Glomerular visceral epithelial cell (primary cell): ENCODE results near the gene PPP2R2D.
"Not testable (repeated sequence)": the region's sequence is repeated elsewhere in the genome, so short reads cannot be mapped to it uniquely, and the experiment has no call there.

Experiments used
- DNase-seq: peaks from one replicate; pipeline ENCODE4 v3.0.0-alpha.2; 2016; ENCODE audit errors: extremely low spot score

PPP2R2D gene

DNA sequence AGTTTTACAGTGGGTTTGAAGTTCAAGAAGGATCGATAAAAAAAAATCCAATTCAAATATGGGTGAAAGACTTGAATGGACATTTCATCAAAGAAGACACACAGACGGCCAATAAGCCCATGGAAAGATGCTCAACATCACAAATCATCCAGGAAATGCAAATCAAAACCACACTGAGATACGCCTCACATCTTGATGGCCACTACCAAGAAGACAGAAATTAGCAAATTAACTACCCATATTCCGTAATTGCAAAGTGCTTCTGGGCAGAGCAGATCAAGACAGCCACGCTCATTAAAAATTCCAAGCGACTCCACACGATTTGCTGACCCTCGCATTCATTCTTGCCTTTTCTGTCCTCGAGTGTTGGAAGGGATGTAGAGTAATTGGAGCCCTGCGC, 34.1 kb upstream of the PPP2R2D start:
- DNase-seq = no peak

DNA sequence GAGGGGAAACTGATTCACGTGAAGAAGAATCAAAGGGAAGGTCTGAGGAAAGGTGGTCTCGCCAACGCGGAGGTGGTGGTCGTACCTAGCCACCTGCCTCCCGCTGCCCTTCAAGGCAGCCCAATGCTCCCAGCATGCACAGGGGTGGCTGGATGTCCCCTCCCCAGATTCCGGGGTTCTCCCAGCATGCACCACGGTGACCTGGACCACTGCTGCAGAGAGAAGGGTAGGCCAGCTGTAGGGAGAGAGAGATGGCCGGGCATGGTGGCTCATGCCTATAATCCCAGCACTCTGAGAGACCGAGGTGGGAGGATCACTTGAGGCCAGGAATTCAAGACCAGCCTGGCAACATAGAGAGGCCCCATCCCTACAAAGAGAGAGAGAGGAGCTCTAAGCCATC, 32.4 kb upstream of the PPP2R2D start:
- DNase-seq = no peak

DNA sequence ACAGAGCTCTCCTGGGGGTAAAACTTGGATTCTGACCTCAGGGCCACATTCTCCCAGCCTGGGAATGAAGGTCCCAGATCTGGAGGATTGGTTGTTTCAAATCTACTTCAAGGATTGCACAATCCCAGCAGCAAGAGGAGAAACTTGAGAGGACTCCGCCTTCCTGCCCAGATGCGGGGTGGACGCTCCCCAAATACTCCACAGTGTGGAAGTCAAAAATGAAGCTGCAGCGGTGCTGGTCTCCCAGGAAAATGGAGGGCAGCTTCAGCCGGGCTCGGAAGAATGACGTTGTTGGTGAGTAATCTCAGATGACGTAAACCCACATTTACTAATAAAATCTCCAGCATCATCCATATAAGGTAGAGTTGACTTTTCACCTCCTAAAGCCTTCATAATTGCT, 31.5 kb upstream of the PPP2R2D start:
- DNase-seq = no peak

DNA sequence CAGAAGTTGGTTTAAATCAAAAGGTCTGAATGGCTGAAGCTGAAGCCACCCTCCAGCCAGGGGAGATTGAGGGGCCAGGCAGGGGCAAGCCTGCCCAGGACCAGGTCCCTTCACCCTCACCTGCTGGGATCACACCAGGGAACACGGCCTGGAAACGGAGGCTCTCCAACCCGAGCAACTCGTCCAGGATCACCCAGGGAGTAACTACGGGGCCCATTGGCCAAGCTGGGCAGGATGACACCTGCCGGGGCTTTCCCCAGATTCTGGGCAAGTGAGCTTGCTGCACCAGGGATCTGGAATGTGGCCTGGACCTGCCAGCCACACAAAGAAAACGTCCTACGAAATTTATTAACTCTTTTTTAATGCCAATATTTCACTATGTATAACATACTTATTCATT, 30.4 kb upstream of the PPP2R2D start:
- DNase-seq = no peak

DNA sequence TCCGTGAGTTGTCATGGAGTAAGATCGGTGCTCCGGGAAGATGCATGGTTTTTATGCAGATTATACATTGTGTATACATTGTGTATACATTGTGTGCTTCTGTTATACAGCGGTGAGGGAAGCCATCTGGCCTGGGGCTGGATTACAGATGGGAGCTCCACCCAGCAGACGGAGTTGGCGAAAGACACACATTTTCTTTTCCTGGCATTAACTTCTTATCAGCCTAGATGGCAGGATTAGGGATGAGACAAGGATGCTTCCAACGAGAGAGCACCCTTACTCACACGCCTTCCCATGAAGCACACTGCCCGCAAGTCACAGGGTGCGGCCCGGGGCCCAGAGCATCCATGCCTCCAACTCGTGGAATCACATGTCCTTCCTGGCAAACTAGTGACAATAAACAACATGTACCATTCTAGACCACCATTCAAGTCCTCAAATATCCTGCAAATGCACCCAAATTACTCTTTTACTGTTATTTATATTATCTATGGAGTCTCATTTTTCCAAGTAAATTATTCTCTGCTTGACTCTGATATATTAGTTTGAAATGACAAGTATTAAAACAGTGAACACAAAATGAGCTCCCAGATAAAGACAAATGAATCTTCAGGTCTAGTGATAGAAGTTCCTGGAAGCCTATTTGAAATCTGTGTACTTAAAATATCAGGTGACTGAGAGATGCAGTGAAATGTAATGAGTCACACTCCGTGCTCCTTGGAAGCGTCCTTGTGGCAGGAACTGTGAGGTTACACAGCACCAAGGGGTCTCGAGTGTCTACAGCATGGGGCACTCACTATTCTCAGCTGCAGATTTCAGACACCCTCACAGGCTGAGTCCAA, 29.8 kb upstream of the PPP2R2D start:
- no peak for DNase-seq

DNA sequence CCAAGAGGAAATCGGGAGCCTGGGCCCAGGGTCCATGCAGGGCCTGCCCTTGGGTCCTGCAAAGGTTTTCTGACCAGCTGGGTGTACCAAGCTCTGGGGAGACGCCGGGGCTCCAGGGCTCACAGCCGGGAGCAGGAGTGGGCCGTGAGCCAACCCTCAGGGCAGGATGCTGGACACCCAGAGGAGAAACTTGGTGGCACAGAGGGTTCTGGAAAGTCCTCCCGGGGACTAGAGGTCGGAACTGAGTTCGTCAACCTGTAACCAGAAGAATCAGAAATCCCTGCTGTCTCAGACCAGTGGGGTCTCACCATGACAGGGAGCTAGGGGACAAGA, 29.2 kb upstream of the PPP2R2D start:
- no peak for DNase-seq

DNA sequence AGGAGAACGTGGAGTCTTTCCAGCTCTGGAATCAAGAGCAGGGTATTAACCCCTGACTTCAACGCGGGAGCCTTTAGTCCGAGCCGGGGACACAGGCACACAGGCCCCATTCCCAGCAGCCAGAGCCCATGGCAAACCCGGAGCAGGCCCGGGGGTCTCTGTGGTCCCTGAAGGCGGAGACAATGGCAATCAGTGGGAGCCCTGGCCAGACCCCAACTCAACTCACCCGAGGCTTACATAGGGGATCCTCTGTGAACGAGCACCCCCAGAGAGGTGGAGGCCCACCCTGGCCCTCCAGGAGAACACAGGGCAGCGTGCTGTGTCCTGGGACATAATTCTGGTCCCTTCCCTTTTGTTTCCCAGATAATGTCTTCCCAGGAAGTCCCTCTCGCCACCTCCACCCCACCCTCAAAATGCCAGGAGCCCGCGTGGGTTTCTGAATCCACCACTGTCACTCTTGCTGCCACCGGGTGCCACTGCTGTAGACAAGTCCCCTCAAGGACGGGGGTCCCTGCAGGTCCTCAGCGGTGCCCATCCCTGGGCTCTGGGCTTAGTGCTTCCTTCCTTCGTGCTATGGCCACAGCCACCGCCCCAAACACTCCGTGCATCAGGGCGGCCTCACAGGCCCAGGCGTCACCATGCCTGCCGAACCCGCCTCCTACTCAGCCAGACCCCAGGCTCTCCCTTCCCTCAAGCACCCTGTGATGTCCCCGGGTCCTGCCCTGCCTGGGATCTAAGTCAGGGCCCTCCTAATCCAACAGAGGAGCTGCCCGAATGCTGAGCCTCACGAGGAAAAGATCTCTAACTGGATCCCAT, 28.6 kb upstream of the PPP2R2D start:
- no peak for DNase-seq

DNA sequence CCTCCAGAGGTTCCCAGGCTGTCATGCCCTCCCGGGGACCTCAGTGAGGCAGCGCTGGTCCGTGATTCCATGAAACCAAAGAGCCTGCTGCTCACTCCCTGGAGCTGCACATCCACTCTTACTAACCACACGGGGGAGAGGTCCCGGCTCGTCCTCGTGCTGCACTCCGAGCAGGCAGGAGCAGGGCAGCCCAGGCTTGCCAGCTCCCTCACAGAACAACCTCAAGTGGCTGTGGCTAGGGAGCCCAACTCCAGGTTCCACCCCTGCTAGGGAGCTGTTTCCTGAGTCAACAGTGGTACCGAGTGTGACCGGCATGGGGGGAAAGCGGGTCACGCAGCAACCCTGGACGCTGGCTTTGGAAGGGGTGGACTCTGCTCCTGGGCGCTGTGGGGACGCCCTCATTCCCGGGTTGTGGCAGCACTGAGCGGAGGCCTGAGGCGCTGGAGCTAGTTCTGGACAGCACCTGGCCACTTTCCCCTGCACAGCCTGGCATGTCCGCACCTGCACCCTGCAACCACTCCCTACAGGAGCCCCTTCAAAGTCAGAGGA, 27.9 kb upstream of the PPP2R2D start:
- DNase-seq = no peak

DNA sequence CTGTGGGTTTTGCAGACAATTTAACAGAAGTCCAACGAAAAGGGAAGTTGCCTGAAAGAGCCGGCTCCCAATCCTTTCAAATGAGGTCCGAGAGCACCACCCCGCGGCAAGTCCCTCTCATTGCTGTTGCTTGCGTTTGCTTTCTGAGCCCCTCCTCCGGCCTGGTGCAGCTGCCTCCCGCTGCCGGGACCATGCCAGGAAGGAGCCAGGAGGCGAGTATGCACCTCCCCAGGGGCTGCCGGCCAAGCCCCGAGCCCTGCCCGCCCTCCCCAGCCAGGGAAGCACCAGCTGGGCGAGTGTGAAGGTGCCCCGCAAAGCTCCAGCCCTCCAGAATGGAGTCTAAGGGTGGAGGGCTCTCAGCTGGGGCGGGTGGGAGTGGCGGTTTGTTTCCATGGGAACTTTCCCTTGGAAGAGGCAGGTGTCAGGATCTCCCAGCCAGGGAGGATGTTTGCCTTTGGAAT, 25.8 kb upstream of the PPP2R2D start:
- DNase-seq = peak; percentile 71

DNA sequence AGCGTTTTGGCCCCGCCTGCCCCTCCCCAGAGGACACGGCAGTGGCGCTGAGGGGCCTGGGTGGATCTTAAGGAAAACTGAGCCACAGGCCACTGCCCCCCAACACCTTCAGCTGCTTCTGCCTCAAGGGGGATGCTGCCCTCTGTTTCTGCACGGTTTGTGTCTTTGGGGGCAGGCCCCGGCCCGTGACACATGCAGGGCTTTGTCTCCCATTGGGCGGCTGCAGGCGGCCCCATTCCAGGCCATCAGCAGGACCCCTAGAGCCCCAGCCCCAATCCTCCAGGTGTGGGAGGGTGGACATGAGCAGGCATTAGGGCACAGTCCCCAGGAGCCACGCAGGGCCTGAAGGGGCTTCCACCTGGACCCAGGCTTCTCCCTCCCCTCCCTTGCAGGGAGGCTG, 25.3 kb upstream of the PPP2R2D start:
- DNase-seq = no peak

DNA sequence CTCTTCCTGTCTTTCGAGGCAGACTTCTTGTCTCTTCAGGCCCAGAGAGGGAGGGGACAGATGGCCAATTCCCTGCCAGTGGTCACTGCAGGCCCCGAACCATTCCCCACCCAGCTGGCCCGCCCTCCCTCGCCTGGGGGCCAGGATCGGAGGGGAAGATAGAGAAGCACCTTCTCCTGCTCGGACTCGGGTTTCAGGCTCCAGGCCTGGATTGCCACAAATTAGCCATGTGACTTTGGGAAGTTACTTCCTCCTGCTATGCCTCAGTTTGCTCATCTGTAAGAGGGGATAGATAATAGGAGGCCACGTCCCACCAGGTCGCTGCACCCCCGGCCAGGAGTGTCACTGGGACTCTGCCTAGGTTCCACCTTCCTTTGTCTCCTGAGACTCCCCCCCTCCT, 24.8 kb upstream of the PPP2R2D start:
- DNase-seq = no peak

DNA sequence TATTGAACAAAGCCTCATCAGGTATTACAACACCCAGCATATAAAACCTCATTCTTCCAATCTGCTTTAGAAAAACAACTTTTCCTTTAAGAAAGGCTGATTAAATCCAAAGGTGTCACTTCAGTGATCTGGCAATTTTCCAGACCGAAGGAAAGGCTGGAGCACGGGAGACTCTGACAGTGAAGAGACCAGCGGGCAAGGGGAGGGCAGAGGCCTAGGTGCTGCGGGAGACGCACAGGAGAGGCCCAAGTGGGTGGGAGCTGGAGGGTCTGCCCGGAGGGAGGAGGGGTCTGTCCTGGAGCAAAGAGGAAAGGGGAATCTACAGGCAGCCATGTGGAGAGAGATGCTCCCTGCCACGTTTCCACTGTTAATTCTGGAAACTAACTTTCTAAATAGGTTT, 24.3 kb upstream of the PPP2R2D start:
- peak; percentile 12 for DNase-seq

DNA sequence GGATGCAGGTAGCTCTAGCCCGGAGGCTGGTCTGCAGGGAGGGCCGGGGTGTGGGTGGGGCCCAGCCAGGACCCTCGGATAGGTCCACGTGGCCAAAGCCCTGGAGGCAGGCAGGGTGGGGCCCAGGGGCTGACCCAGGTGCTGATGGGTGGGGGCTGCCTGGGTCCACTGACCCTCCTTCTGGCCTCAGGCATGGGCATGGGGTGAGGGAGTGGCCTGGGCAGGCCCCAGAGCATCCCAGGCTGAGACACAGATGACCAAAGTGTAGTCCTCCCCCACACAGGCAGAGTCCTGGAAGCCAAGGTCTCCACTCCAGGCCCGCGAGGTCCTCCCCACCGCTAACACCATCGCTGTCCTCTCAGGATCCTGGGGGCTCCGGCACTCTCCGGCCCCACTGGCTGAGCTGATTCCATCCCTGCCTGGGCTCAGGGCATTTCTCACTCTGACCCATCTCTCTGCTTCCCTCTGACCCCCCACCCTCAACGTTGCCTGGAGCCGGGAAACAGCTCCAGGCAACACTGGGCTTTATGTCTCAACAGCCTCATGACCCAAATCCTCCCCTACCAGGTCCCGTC, 20.7 kb upstream of the PPP2R2D start:
- DNase-seq = no peak

DNA sequence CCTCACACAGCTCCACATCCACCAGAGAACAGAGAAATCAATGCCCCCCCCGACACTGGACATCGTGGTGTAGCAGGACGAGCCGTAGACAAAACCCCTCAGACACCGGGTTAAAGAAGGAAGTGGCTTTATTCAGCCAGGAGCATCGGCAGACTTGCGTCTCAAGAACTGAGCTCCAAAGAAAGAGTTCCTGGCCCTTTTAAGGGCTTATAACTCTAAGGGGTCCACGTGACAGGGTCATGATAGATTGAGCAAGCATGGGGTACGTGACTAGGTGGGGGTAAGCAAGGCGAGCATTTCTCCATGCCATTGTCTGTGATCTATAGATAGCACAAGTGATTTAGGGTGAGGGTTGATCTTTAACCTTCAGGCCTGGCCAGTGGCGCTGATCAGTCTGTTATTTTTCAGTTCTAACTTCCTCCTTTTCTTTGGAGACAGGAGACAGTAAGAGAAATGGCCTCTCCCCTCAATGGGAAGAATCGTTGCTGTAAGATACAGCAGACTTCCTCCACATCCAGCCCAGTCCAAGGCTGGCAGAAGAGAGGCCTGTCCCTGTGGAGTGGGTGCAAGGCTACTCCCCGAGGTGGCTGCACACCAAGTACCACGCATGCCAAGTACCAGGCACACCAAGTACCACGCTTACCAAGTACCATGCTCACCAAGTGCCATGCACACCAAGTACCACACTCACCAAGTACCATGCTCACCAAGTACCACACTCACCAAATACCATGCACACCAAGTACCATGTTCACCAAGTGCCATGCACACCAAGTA, 19.5 kb upstream of the PPP2R2D start:
- DNase-seq = no peak

DNA sequence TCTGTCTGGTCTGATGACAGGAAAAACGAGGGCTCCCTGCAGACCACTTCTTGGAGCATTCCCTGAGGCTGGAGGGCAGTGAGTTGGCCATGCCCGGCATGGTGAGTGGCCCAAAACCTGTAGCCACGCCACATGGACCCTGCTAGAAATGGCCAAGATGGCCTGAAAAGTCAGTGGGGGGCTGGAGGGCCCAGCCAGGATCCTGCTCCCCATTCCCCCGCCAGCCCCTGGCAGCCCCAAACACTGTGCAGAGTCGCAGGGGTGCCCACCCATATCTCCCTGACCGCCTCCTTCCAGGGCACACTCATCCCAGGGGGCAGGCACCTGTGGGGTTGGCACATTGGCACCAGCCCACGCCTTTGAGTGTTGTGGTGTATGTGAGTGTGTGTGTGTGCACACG, 18.7 kb upstream of the PPP2R2D start:
- DNase-seq = no peak

DNA sequence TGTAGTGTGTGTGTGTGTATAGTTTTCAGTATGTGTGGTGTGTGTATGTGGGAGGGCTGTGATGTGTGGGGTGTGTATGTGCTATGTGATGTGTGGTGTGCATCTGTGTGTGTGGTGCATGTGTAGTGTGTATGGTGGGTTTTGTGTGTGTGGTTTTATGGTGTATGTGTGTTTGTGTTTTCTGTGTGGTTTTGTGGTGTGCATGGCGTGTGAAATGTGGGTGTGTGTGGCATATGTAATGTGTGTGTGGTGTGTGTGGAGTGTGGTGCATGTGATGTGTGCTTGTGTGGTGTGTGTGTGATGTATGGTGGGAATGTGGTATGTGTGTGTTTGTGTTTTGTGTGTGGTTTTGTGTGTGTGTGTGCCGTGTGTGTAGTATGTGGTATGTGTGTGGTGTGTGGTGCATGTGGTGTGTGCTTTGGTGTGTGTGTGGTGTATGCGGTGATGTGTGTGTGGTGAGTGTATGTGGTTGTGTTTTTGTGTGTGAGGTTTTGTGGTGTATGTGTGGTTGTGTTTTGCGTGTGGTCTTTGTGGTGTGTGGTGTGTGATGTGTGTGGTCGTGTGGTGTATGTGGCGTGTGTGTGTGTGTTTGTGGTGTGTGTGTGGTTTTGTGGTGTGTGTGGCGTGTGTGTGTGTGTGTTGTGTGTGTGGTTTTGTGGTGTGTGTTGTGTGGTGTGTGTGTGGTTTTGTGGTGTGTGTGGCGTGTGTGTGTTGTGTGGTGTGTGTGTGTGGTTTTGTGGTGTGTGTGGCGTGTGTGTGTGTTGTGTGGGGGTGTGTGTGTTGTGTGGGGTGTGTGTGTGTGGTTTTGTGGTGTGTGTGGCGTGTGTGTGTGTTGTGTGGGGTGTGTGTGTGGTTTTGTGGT, 18.0 kb upstream of the PPP2R2D start:
- no peak for DNase-seq

DNA sequence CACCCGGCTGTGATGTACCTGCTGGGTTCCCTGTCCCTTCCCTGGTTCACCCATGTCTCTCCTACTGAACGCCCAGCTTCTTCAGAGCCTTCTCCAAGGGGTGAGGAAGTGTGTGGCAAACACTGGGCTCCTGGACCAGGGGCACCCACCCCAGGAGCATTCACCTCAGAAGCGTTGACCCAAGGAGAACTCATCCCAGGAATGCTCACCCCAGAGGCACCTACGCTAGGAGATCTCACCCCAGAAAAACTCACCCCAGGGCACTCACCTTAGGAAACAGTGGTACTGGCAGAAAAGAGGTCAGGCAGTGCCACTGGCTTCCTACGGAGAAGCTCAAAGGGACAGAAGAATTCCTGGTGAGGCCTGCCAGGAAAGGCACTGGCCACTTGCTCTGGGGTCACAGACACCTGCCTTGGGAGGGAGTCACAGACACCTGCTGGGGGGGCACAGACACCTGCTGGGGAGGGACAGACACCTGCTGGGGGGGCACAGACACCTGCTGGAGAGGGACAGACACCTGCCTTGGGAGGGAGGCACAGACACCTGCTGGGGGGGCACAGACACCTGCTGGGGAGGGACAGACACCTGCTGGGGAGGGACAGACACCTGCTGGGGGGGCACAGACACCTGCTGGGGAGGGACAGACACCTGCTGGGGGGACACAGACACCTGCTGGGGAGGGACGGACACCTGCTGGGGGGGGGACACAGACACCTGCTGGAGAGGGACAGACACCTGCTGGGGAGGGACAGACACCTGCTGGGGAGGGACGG, 17.0 kb upstream of the PPP2R2D start:
- DNase-seq = not testable (repeated sequence)

DNA sequence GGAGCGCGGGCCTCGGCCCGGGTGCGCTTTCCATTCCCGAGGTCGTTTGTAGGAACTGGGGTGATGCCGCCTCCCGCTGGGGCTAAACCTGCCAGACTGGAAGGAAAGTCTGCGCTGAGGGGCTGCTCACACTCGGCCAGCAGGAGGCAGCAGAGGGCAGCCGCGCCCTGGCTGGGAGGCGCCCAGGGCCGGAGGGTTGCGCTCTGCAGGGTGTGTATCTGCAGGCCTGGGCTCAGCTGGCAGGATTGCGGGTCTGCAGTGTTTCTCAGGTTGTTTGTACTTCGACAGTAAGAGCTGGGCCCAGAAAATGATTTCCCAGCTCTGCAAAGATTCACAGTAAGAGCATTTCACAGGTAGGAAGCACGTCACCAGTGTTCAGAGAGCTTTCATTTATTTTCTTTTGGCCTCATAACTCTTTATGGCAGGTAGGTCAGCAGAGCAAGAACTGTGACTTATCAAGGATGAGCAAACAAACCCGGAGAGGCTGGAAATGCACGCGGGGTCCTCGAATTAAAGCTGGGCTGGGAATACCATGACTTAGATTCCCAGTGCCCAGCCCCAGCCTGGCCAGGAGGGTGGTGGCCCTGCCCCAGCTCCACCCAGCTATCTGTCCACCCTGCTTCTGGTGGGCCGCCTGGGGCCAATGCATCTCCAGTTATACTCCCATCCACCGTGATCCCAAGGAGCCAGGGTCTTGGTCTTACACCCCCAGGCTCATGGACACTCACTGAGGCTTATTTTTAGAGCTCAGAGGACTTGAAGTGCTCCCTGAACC, 15.2 kb upstream of the PPP2R2D start:
- peak; percentile 58 for DNase-seq

DNA sequence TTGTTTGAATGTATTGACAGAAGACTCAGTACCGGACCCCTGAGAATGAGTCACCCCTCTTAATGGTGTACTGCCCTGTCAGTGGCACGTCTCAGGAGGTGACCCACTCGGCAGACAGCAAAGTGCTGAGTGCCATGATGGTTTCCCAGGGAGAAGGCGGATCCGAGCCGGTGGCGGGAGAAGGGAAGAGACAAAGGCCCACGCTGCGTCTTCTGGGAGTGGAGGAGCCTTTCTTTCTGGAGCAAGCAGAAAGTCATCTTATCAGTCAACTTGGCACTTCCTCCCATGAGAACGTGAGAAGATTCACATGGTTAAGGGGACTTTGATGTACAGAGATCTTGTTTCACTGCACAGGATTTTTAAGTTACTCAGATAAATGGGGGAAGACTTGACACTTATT, 14.6 kb upstream of the PPP2R2D start:
- no peak for DNase-seq
